HCEC 1CT (cell line): ENCODE results near the gene CORO1C.
"Not testable (repeated sequence)": the region's sequence is repeated elsewhere in the genome, so short reads cannot be mapped to it uniquely, and the experiment has no call there.

Source experiments
- DNase-seq: peaks from one replicate; pipeline ENCODE4 v3.0.0-alpha.2; 2017

The CORO1C gene

GRCh38 chr12:108731105-108731865 is at the start of gene CORO1C:
CORO1C (minus strand) TSS chr12:108731518; CDS start chr12:108701318, 30,200 bp downstream.
- peak; percentile 92 for DNase-seq

- DNase-seq, result no peak
Measured at GRCh38 chr12:108779998-108780688, 48.8 kb upstream of the CORO1C start.

GRCh38 chr12:108778053-108778452 is 46.7 kb upstream of the CORO1C start:
- no peak for DNase-seq

- DNase-seq, result no peak
Measured at GRCh38 chr12:108777156-108777555, 45.8 kb upstream of the CORO1C start.

- no peak for DNase-seq
Measured at GRCh38 chr12:108773798-108774788, 42.8 kb upstream of the CORO1C start.

GRCh38 chr12:108772891-108773797 is 41.8 kb upstream of the CORO1C start:
- DNase-seq, result no peak

- DNase-seq, result no peak
Measured at GRCh38 chr12:108772247-108772646, 40.9 kb upstream of the CORO1C start.

GRCh38 chr12:108771835-108772234 is 40.5 kb upstream of the CORO1C start:
- DNase-seq, result not testable (repeated sequence)

- DNase-seq, result no peak
Measured at GRCh38 chr12:108770963-108771362, 39.6 kb upstream of the CORO1C start.

- DNase-seq, result no peak
Measured at GRCh38 chr12:108770269-108770829, 39.0 kb upstream of the CORO1C start.

GRCh38 chr12:108768591-108769500 is 37.5 kb upstream of the CORO1C start:
- no peak for DNase-seq

GRCh38 chr12:108766294-108766693 is 35.0 kb upstream of the CORO1C start:
- DNase-seq, result no peak

GRCh38 chr12:108765289-108765764 is 34.0 kb upstream of the CORO1C start:
- DNase-seq, result no peak

GRCh38 chr12:108764540-108765288 is 33.4 kb upstream of the CORO1C start:
- DNase-seq, result no peak

GRCh38 chr12:108761226-108761625 is 29.9 kb upstream of the CORO1C start:
- DNase-seq, result no peak

- no peak for DNase-seq
Measured at GRCh38 chr12:108759924-108760323, 28.6 kb upstream of the CORO1C start.

GRCh38 chr12:108757856-108758255 is 26.5 kb upstream of the CORO1C start:
- DNase-seq, result no peak

GRCh38 chr12:108756421-108756820 is 25.1 kb upstream of the CORO1C start:
- no peak for DNase-seq

GRCh38 chr12:108755481-108755880 is 24.2 kb upstream of the CORO1C start:
- no peak for DNase-seq

- no peak for DNase-seq
Measured at GRCh38 chr12:108753976-108754375, 22.7 kb upstream of the CORO1C start.
